IMR-90 (cell line): ENCODE data around the gene MNAT1. TPM values are rescaled to one million over a fixed set of nuclear protein-coding genes. Genes with fewer than 3 reads are reported as not detected.
A peak's percentile ranks its signal among the peaks of the same experiment; 100 is the strongest.

Source experiments
- ATAC-seq: fragments of 200-7000 bp; cut with Tn5 transposase; 2 replicates; pipeline ENCODE4 v1.9.1; 2020; ENCODE audit warnings: low read depth, mild to moderate bottlenecking, moderate library complexity
- BruUV-seq: library from RNA; stranded (reverse); fragments of 400-500 nt; replicated peaks from 2 replicates; lab custom pipeline; 2021; lab: Mats Ljungman, UMichigan
- CTCF ChIA-PET: fragments of 300-600 bp; formaldehyde crosslinking; extraction: SDS; loops from one replicate; lab custom pipeline; 2021; ENCODE audit warnings: antibody characterized with exemption; lab: Yijun Ruan, JAX
- POLR2A ChIA-PET: fragments of 300-600 bp; sonication (Branson Sonifier 250); formaldehyde crosslinking; loops from one replicate; lab custom pipeline; 2022; ENCODE audit warnings: antibody characterized with exemption; ENCODE audit not compliant: unreplicated experiment; lab: Charles Lee
- DNase-seq: peaks from one replicate; pipeline ENCODE4 v3.0.0; 2013
- H2AFZ ChIP-seq: replicated peaks from 2 replicates; pipeline ENCODE3; 2013; ENCODE audit warnings: low read length, mild to moderate bottlenecking; ENCODE audit not compliant: poor library complexity
- H2AK5ac ChIP-seq: 2 replicates; pipeline ENCODE4 v1.6.1; 2013; ENCODE audit warnings: low read depth, low read length, inconsistent platforms
- H2AK9ac ChIP-seq: replicated peaks from 2 replicates; pipeline ENCODE3; 2013; ENCODE audit warnings: mild to moderate bottlenecking, low read depth, low read length, moderate library complexity; ENCODE audit not compliant: poor library complexity
- H2BK120ac ChIP-seq: 2 replicates; pipeline ENCODE4 v1.6.1; 2013; ENCODE audit warnings: low read depth, low read length, inconsistent platforms
- H2BK15ac ChIP-seq: 3 replicates; pipeline ENCODE4 v1.6.1; 2013; ENCODE audit warnings: low read depth, low read length, inconsistent platforms
- H2BK20ac ChIP-seq: 2 replicates; pipeline ENCODE4 v1.6.1; 2013; ENCODE audit warnings: low read depth, mild to moderate bottlenecking, inconsistent platforms, low read length, moderate library complexity
- H2BK5ac ChIP-seq: 2 replicates; pipeline ENCODE4 v1.6.1; 2013; ENCODE audit warnings: mild to moderate bottlenecking, low read depth, low read length, inconsistent platforms; ENCODE audit not compliant: poor library complexity, severe bottlenecking
- H3K14ac ChIP-seq: replicated peaks from 2 replicates; pipeline ENCODE4 v1.6.1; 2013; ENCODE audit warnings: low read depth, low read length, inconsistent platforms
- H3K18ac ChIP-seq: 2 replicates; pipeline ENCODE4 v1.6.1; 2013; ENCODE audit warnings: low read depth, low read length, control low read depth
- H3K23ac ChIP-seq: 2 replicates; pipeline ENCODE4 v1.6.1; 2013; ENCODE audit warnings: low read depth, low read length, inconsistent platforms
- H3K27ac ChIP-seq: 2 replicates; pipeline ENCODE4 v1.5.1; 2013; ENCODE audit warnings: mild to moderate bottlenecking, control low read depth, low read length; ENCODE audit not compliant: insufficient read depth
- H3K27me3 ChIP-seq: 2 replicates; pipeline ENCODE4 v1.6.1; 2013; ENCODE audit warnings: low read length; ENCODE audit not compliant: control insufficient read depth, insufficient read depth
- H3K36me3 ChIP-seq: 2 replicates; pipeline ENCODE4 v1.6.1; 2013; ENCODE audit warnings: low read length, mixed read lengths; ENCODE audit not compliant: control insufficient read depth, insufficient read depth
- H3K4ac ChIP-seq: 2 replicates; pipeline ENCODE4 v1.6.1; 2013; ENCODE audit warnings: low read depth, low read length, inconsistent platforms
- H3K4me1 ChIP-seq: 2 replicates; pipeline ENCODE4 v1.6.1; 2013; ENCODE audit warnings: low read length, mixed read lengths; ENCODE audit not compliant: control insufficient read depth, insufficient read depth
- H3K4me2 ChIP-seq: 2 replicates; pipeline ENCODE4 v1.6.1; 2013; ENCODE audit warnings: low read depth, mild to moderate bottlenecking, control low read depth, low read length, moderate library complexity
- H3K4me3 ChIP-seq: 2 replicates; pipeline ENCODE4 v1.5.1; 2013; ENCODE audit warnings: low read depth, mild to moderate bottlenecking, control low read depth, low read length, moderate library complexity; ENCODE audit not compliant: insufficient read depth
- H3K56ac ChIP-seq: 2 replicates; pipeline ENCODE4 v1.6.1; 2013; ENCODE audit warnings: low read length, inconsistent platforms; ENCODE audit not compliant: insufficient read depth; ENCODE audit errors: extremely low read depth
- H3K79me1 ChIP-seq, 2 experiments: 2 replicates each; pipeline ENCODE4 v1.6.1; 2013; ENCODE audit warnings: low read length in 2 of 2, inconsistent platforms in 1 of 2, low read depth in 1 of 2
- H3K9ac ChIP-seq: 2 replicates; pipeline ENCODE4 v1.6.1; 2013; ENCODE audit warnings: low read depth, low read length, control low read depth
- H3K9me1 ChIP-seq: 2 replicates; pipeline ENCODE4 v1.6.1; 2013; ENCODE audit warnings: low read length, inconsistent platforms; ENCODE audit not compliant: insufficient read depth
- H3K9me3 ChIP-seq: 2 replicates; pipeline ENCODE4 v1.6.1; 2013; ENCODE audit warnings: low read length; ENCODE audit not compliant: control insufficient read depth, insufficient read depth
- H4K20me1 ChIP-seq: 2 replicates; pipeline ENCODE4 v1.6.1; 2013; ENCODE audit warnings: low read length, inconsistent platforms; ENCODE audit not compliant: insufficient read depth
- H4K5ac ChIP-seq: 2 replicates; pipeline ENCODE4 v1.6.1; 2013; ENCODE audit warnings: mild to moderate bottlenecking, low read depth, low read length, control low read depth
- H4K8ac ChIP-seq, 2 experiments: 2 replicates each; pipeline ENCODE4 v1.6.1; 2013; ENCODE audit warnings: low read depth in 2 of 2, low read length in 2 of 2, control low read depth in 1 of 2, inconsistent platforms in 1 of 2
- H4K91ac ChIP-seq: 2 replicates; pipeline ENCODE4 v1.6.1; 2013; ENCODE audit warnings: low read depth, low read length, inconsistent platforms; ENCODE audit not compliant: insufficient read depth
- BHLHE40 ChIP-seq: fragments of 150-350 bp; IDR thresholded peaks from 2 replicates; pipeline ENCODE4 v1.6.1; 2016; ENCODE audit warnings: mild to moderate bottlenecking, low read depth, low read length
- CTCF ChIP-seq: conservative IDR thresholded peaks from 2 replicates; pipeline ENCODE4 v1.5.1; 2012; ENCODE audit warnings: mild to moderate bottlenecking, low read depth, low read length, improper control_type of control experiment
- ELK1 ChIP-seq: fragments of 150-350 bp; IDR thresholded peaks from 2 replicates; pipeline ENCODE4 v1.6.1; 2016; ENCODE audit warnings: low read depth, mild to moderate bottlenecking, low read length, moderate library complexity, borderline replicate concordance
- FOS ChIP-seq: fragments of 150-350 bp; IDR thresholded peaks from 2 replicates; pipeline ENCODE4 v1.6.1; 2016; ENCODE audit warnings: low read depth, low read length
- MAFK ChIP-seq: IDR thresholded peaks from 2 replicates; pipeline ENCODE4 v1.6.1; 2012; ENCODE audit warnings: low read depth, low read length, improper control_type of control experiment
- MAZ ChIP-seq: IDR thresholded peaks from 2 replicates; pipeline ENCODE4 v1.6.1; 2012; ENCODE audit warnings: low read depth, mild to moderate bottlenecking, low read length, improper control_type of control experiment, moderate library complexity, borderline replicate concordance
- MXI1 ChIP-seq: IDR thresholded peaks from 2 replicates; pipeline ENCODE4 v1.6.1; 2012; ENCODE audit warnings: low read depth, mild to moderate bottlenecking, low read length, moderate library complexity, borderline replicate concordance
- NFE2L2 ChIP-seq: fragments of 150-350 bp; IDR thresholded peaks from 2 replicates; pipeline ENCODE4 v1.6.1; 2016; ENCODE audit warnings: low read depth, mild to moderate bottlenecking, low read length
- RAD21 ChIP-seq: IDR thresholded peaks from 2 replicates; pipeline ENCODE4 v1.6.1; 2012; ENCODE audit warnings: low read length, improper control_type of control experiment
- RCOR1 ChIP-seq: IDR thresholded peaks from 2 replicates; pipeline ENCODE4 v1.6.1; 2012; ENCODE audit warnings: mild to moderate bottlenecking, low read length, improper control_type of control experiment; ENCODE audit not compliant: insufficient replicate concordance
- RFX5 ChIP-seq: IDR thresholded peaks from 2 replicates; pipeline ENCODE4 v1.8.0; 2012; ENCODE audit warnings: low read depth, mild to moderate bottlenecking, low read length, moderate library complexity
- dilution Hi-C: fragments of 300-500 bp; cut with HindIII; formaldehyde crosslinking; loops from one replicate; pipeline ENCODE4 v1.14.3; 2018; ENCODE audit warnings: low sequenced_read_pairs; ENCODE audit not compliant: unreplicated experiment
- in situ Hi-C: fragments of 300-500 bp; cut with MboI; formaldehyde crosslinking; loops from 3 replicates; pipeline ENCODE4 v1.14.3; 2019; ENCODE audit warnings: low sequenced_read_pairs, inconsistent platforms, mixed read lengths
- intact Hi-C: fragments of 100-400 bp; cut with micrococcal nuclease; formaldehyde crosslinking; loops from 2 replicates; pipeline ENCODE4 v1.10.0; 2022
- polyA plus RNA-seq, 3 experiments: library from polyadenylated mRNA; depleted of rRNA; stranded (reverse); fragments of >200 nt; gene quantifications; 2 replicates each; pipeline ENCODE4 v1.2.3, GENCODE V29; 2012; ENCODE audit warnings: low replicate concordance in 1 of 3
- total RNA-seq: library from RNA; depleted of rRNA; stranded (reverse); fragments of >200 nt; gene quantifications from 2 replicates; pipeline ENCODE4 v1.2.3, GENCODE V29; 2012

Gene MNAT1
- total and polyA plus RNA-seq, 2 of the 4 experiments (the other 2 are of a cell fraction): 48.2 to 53.0 TPM

GRCh38 chr14:60686865-60687264 lies 47.7 kb upstream of the MNAT1 start:
- Histone ChIP-seq H3K4ac (no peak overlapping the region), H2AK9ac (no peak overlapping the region), H4K20me1 (no peaks in the 10 kb centered on the region), H3K23ac (peak overlapping the region; percentile 66; the same call in 1 of the 2 replicates), H2BK15ac (no peak overlapping the region), H3K9me1 (no peaks in the 10 kb centered on the region), H3K27me3 (no peaks in the 10 kb centered on the region), H3K4me1 (no peaks in the 10 kb centered on the region), H4K8ac (no peak overlapping the region), H3K4me2 (no peak overlapping the region), H3K4me3 (no peak overlapping the region), H2AFZ (no peak overlapping the region), H4K5ac (no peak overlapping the region), H4K91ac (no peak overlapping the region), H3K79me1 (no peaks in the 10 kb centered on the region), H3K9me3 (no peaks in the 10 kb centered on the region), H3K56ac (no peak overlapping the region), H2AK5ac (no peak overlapping the region), H2BK5ac (no peak overlapping the region), H3K36me3 (no peaks in the 10 kb centered on the region), H3K9ac (no peak overlapping the region), H2BK20ac (no peak overlapping the region), H3K18ac (no peak overlapping the region), H3K27ac (no peak overlapping the region), H2BK120ac (no peak overlapping the region), H3K14ac (no peak overlapping the region)
- CTCF ChIA-PET: no interaction called here
- in situ Hi-C loops: no loop called here
- TF ChIP-seq MAZ (no peak), MXI1 (no peak), BHLHE40 (no peak), RAD21 (no peak), RFX5 (no peak), RCOR1 (no peak), ELK1 (no peak), NFE2L2 (no peak), MAFK (no peak), FOS (no peak), CTCF (no peak)
- dilution Hi-C loops: no loop called here
- BruUV-seq: no TSS peak
- ATAC-seq (no peak), DNase-seq (no peak)
- intact Hi-C loops: no loop called here
- POLR2A ChIA-PET: no interaction called here
